Measurements from ENCODE around the gene DMRT1. TPM values are rescaled to one million over a fixed set of nuclear protein-coding genes. Genes with fewer than 3 reads are reported as not detected.

Gene DMRT1
- not detected for total RNA-seq

- no peak for DNase-seq (ENCODE audit: low spot score in 2 of 2)
- Histone ChIP-seq H3K27me3 (peaks cover 0 to 71% of the 10 kb centered on the region in 2 donors), H3K36me3 (no peaks in the 10 kb centered on the region), H3K9me3 (no peaks in the 10 kb centered on the region), H3K4me1 (peaks cover 0 to 24% (median 0%) of the 10 kb centered on the region in 4 donors), H3K27ac (no peak within 1 kb of the TSS), H3K4me3 (no peak within 1 kb of the TSS)
- TF ChIP-seq, protein P1, sequence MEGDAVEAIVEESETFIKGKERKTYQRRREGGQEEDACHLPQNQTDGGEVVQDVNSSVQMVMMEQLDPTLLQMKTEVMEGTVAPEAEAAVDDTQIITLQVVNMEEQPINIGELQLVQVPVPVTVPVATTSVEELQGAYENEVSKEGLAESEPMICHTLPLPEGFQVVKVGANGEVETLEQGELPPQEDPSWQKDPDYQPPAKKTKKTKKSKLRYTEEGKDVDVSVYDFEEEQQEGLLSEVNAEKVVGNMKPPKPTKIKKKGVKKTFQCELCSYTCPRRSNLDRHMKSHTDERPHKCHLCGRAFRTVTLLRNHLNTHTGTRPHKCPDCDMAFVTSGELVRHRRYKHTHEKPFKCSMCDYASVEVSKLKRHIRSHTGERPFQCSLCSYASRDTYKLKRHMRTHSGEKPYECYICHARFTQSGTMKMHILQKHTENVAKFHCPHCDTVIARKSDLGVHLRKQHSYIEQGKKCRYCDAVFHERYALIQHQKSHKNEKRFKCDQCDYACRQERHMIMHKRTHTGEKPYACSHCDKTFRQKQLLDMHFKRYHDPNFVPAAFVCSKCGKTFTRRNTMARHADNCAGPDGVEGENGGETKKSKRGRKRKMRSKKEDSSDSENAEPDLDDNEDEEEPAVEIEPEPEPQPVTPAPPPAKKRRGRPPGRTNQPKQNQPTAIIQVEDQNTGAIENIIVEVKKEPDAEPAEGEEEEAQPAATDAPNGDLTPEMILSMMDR (IDR thresholded peaks at IDR 0.05) = no peak
- TF ChIP-seq POLR2A (IDR thresholded peaks at IDR 0.05) (no peak), EP300 (IDR thresholded peaks at IDR 0.05) (no peak)
- WGBS, 2 donors = 1 to 2% methylated on average over 40 to 57 of the region's 84 CpGs
Observed at GRCh38 chr9:841371-842209, at the start of gene DMRT1. Gene DMRT1, plus strand, starts transcription at chr9:841697. Its CDS starts 142 bp downstream, at chr9:841839.

GRCh38 chr9:792331-793260, 48.9 kb upstream of the DMRT1 start:
- H3K9me3 ChIP-seq = peaks cover 0 to 4% (median 0%) of the 10 kb centered on the region in 4 donors
- H3K27me3 ChIP-seq = no peaks in the 10 kb centered on the region
- no peaks in the 10 kb centered on the region for H3K36me3 ChIP-seq
- DNase-seq (ENCODE audit: low spot score in 2 of 2) = no peak
- 67 to 72% methylated on average over 13 to 14 of the region's 15 CpGs for WGBS, 2 donors
- H3K4me1 ChIP-seq = no peaks in the 10 kb centered on the region
- no peak overlapping the region for H3K4me3 ChIP-seq
- no peak overlapping the region for H3K27ac ChIP-seq
- no peak for TF ChIP-seq POLR2A (IDR thresholded peaks at IDR 0.05)
- TF ChIP-seq EP300 (IDR thresholded peaks at IDR 0.05) = no peak
- TF ChIP-seq, protein P1 (IDR thresholded peaks at IDR 0.05) = no peak

DNA sequence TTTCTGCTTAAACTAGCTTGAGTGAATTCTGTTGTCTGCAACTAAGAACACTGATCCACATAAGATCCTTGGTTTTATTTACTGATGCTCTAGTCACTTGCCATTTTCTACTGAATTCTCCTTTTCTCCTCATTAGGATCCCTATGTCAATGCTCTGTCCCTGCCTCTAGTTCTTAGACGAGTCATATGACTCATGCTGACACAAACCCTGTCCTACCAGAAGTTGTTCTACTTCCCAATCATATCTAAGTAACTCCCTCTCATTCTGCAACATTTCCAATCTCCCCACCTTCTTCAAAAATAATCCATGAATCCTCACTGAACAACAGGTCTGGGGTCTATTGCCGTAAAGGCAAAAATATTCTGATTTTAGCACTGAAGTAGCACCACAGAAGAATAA, 47.1 kb upstream of the DMRT1 start:
- Histone ChIP-seq H3K4me3 (no peak overlapping the region), H3K9me3 (peaks cover 0 to 4% (median 0%) of the 10 kb centered on the region in 4 donors), H3K27ac (no peak overlapping the region), H3K4me1 (no peaks in the 10 kb centered on the region), H3K27me3 (no peaks in the 10 kb centered on the region), H3K36me3 (no peaks in the 10 kb centered on the region)
- WGBS, 2 donors = 84 to 91% methylated on average over 2 of the region's 2 CpGs
- no peak for TF ChIP-seq EP300 (IDR thresholded peaks at IDR 0.05)
- TF ChIP-seq, protein P1 (IDR thresholded peaks at IDR 0.05) = no peak
- TF ChIP-seq POLR2A (IDR thresholded peaks at IDR 0.05) = no peak
- no peak for DNase-seq (ENCODE audit: low spot score in 2 of 2)

DNA sequence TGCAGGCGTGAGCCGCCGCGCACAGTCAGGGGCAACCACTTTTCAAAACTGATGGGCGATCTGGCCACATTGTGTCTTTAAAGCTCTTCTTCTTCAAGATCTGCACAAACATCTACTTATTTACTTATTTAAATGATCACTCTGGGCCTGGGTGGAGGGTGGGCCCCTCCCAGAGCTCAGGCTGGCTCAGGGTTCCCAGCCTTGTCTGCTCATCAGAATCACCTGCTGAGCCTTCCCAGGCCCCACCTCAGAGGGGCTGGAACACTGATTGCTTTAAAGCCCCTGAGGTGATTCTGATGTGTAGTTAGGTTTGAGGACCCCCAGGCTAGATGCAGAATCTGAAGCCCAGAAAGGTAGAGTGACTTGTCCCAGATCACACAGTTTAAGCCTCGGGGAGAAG, 45.6 kb upstream of the DMRT1 start:
- TF ChIP-seq, protein P1 (IDR thresholded peaks at IDR 0.05) = no peak
- TF ChIP-seq POLR2A (IDR thresholded peaks at IDR 0.05) (no peak), EP300 (IDR thresholded peaks at IDR 0.05) (no peak)
- no peak overlapping the region for H3K27ac ChIP-seq
- WGBS, 2 donors = 97 to 98% methylated on average over 6 of the region's 6 CpGs
- no peaks in the 10 kb centered on the region for H3K27me3 ChIP-seq
- no peak overlapping the region for H3K4me3 ChIP-seq
- H3K36me3 ChIP-seq = no peaks in the 10 kb centered on the region
- H3K4me1 ChIP-seq = no peaks in the 10 kb centered on the region
- no peak for DNase-seq (ENCODE audit: low spot score in 2 of 2)
- H3K9me3 ChIP-seq = peaks cover 0 to 4% (median 0%) of the 10 kb centered on the region in 4 donors

All from tibial nerve (tissue), 4 donors.